Thymus (tissue), 11 donors: ENCODE measurements around the gene PTX3. TPM values are rescaled to one million over a fixed set of nuclear protein-coding genes. Genes with fewer than 3 reads are reported as not detected.

Experiments
- DNase-seq, 9 donors: peaks; one replicate each; pipeline ENCODE4 v3.0.0-alpha.2; 2013; ENCODE audit warnings: low spot score in 9 of 9, low read depth in 6 of 9, missing footprints in 1 of 9
- H3K27ac ChIP-seq, 2 donors: one replicate each; pipeline ENCODE4 v1.5.1; 2013; ENCODE audit warnings: control low read depth in 1 of 2, low read depth in 1 of 2, low read length in 1 of 2, mild to moderate bottlenecking in 1 of 2, moderate library complexity in 1 of 2
- H3K27me3 ChIP-seq, 2 donors: one replicate each; pipeline ENCODE4 v1.5.1; 2013; ENCODE audit warnings: low read length in 1 of 2; ENCODE audit not compliant: control insufficient read depth in 2 of 2, insufficient read depth in 1 of 2
- H3K36me3 ChIP-seq, 2 donors: one replicate each; pipeline ENCODE4 v1.5.1; 2013; ENCODE audit warnings: low read length in 1 of 2, mild to moderate bottlenecking in 1 of 2, moderate library complexity in 1 of 2; ENCODE audit not compliant: control insufficient read depth in 2 of 2, insufficient read depth in 2 of 2
- H3K4me1 ChIP-seq, 2 donors: one replicate each; pipeline ENCODE4 v1.5.1; 2013; ENCODE audit warnings: low read length in 2 of 2; ENCODE audit not compliant: control insufficient read depth in 2 of 2, insufficient read depth in 2 of 2
- H3K4me3 ChIP-seq, 2 donors: one replicate each; pipeline ENCODE4 v1.5.1; 2013; ENCODE audit warnings: low read length in 2 of 2, control low read depth in 1 of 2, mild to moderate bottlenecking in 1 of 2
- H3K9me3 ChIP-seq, 2 donors: one replicate each; pipeline ENCODE4 v1.5.1; 2013; ENCODE audit warnings: low read length in 1 of 2, mild to moderate bottlenecking in 1 of 2; ENCODE audit not compliant: control insufficient read depth in 2 of 2, insufficient read depth in 1 of 2
- WGBS: extraction: QIAGEN DNeasy Blood & Tissue Kit; methylation state at CpG from one replicate; pipeline ENCODE4 v1.1.7; 2013; 5-methylcytosine and 5-hydroxymethylcytosine counted together
- polyA plus RNA-seq: library from polyadenylated mRNA; stranded (reverse); fragments of 200-250 nt; gene quantifications from one replicate; pipeline ENCODE4 v1.2.3, GENCODE V29; 2013
- total RNA-seq: library from RNA; stranded (reverse); fragments of 120-200 nt; gene quantifications from one replicate; pipeline ENCODE4 v1.2.4, GENCODE V29; 2013
- donor health status: healthy.

Gene PTX3
- total and polyA plus RNA-seq, 2 donors, result 1.2 to 12.2 TPM

DNA sequence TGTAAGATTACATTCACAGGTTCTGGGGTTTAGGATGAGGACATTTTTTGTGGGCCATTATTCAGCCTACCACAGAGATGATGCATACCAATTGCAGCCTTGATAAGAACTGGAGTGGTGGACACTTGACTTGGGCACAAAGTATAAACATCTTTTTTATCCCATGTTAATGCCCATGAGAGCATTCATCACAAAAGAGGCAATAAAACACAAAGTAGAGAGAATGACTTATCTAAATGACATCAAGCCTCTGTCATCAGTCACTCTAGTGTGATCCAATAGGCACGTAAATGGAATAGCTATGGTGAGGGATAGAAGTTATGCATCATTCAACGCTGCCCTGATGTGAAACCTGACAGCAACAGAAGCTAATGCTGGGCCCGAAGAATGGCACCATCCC is 40.8 kb downstream of the PTX3 start:
- no peak for DNase-seq
- Histone ChIP-seq H3K9me3 (no peaks in the 10 kb centered on the region), H3K4me3 (no peak overlapping the region), H3K4me1 (no peaks in the 10 kb centered on the region), H3K27ac (no peak overlapping the region), H3K36me3 (no peaks in the 10 kb centered on the region), H3K27me3 (no peaks in the 10 kb centered on the region)
- 94% methylated on average over 3 of the region's 3 CpGs for WGBS

DNA sequence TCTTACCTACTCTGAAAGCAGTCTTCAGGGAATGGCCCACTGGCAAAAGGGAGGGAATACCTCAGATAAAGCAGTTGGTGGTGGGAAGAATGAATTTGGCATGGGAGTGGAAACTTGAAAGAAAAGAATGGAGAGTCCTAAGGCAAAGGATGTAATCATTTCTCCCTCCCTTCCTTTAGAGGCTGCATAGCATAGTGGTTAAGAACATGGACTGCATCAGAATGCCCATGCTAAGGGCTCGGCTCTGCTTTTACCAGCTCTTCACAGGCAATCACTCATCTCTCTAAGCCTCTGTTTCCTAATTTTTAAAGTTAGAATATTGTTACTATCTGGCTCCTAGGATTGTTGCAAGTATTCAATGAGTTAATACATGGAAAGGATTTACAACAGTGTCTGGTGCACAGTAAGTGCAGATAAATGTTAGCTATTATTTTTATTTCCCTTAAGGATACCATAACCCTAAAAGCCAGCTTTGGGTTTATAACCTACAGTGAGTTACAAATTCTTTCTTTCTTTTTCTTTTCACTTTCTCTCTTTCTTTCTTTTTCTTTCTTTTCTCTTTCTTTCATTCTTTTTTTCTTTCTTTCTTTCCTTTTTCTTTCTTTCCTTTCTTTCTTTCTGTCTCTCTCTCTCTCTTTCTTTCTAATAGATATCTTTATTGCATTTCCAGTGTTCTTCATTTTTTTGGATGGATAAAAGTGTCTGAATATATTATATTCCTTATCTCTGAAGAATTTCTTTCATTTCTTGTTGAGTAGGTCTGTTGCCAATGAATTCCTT is 43.0 kb downstream of the PTX3 start:
- Histone ChIP-seq H3K27ac (no peak overlapping the region), H3K4me1 (no peaks in the 10 kb centered on the region), H3K27me3 (no peaks in the 10 kb centered on the region), H3K9me3 (no peaks in the 10 kb centered on the region), H3K36me3 (no peaks in the 10 kb centered on the region), H3K4me3 (no peak overlapping the region)
- no peak for DNase-seq
- WGBS, result 91% methylated on average over 1 of the region's 1 CpG

DNA sequence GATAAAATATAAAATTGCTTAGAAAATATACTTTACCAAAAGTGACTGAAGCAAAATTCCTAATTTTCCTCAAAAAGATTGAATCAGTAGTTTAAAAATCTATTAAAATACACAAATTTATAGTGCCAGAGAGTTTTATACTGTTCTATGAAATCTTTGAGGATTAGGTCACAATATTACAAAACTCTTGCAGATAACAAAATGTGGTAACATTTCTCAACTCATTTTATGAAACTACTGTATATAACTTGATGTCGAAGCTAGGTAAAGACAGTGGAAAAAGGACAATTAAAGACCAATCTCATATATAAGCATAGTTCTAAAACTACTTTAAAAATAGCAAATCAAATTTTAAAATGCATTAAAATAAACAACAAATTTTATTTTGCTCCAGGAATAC is 50.7 kb downstream of the PTX3 start:
- WGBS, result 95% methylated on average over 1 of the region's 1 CpG
- Histone ChIP-seq H3K27ac (no peak overlapping the region), H3K27me3 (no peaks in the 10 kb centered on the region), H3K4me3 (no peak overlapping the region), H3K36me3 (no peaks in the 10 kb centered on the region), H3K9me3 (no peaks in the 10 kb centered on the region), H3K4me1 (no peaks in the 10 kb centered on the region)
- DNase-seq, result no peak

- Histone ChIP-seq H3K4me3 (no peak overlapping the region), H3K27ac (no peak overlapping the region), H3K36me3 (no peaks in the 10 kb centered on the region), H3K4me1 (no peaks in the 10 kb centered on the region), H3K27me3 (no peaks in the 10 kb centered on the region), H3K9me3 (no peaks in the 10 kb centered on the region)
- DNase-seq, result no peak
These were observed 51.5 kb downstream of the PTX3 start for GRCh38 chr3:157488144-157488543.

DNA sequence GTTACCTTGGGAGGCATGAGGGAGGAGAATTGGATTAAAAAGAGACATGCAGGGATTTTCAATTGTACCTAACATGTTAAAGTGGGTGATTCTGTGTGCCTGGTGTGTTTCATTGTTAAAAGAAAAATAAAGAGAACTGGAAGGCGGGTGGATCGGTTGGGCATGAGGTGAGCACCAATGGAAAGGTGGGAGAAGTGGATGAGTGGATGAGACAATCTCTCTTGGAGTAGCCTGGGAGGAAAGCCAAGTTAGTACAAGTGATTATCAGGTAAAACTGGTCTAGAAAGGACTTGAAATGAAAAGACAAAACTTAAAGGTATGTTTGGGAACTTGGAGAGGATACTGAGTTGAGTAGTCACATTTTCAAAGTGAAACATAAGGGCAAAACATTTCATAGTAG is 54.5 kb downstream of the PTX3 start:
- no peak for DNase-seq

More for the DNA sequence above, 54.5 kb downstream of the PTX3 start:
- Histone ChIP-seq H3K27ac (no peak overlapping the region), H3K36me3 (no peaks in the 10 kb centered on the region), H3K4me3 (no peak overlapping the region), H3K4me1 (no peaks in the 10 kb centered on the region), H3K27me3 (no peaks in the 10 kb centered on the region), H3K9me3 (no peaks in the 10 kb centered on the region)
- 97% methylated on average over 2 of the region's 2 CpGs for WGBS

Other genes starting within 250 kb of the PTX3 start
- gene VEPH1, start 66.6 kb downstream of the PTX3 start, total RNA-seq, result 0.19 TPM
- gene VEPH1, start 66.6 kb downstream of the PTX3 start, polyA plus RNA-seq, result 1.5 TPM